DOHH2 (cell line): ENCODE measurements around the gene ZSCAN5C.

Experiments used
- EZH2phosphoT487 ChIP-seq: fragments of 200-600 bp; sonication (generic); IDR thresholded peaks from 2 replicates; pipeline ENCODE4 v1.6.1; 2017; ENCODE audit warnings: borderline replicate concordance, mild to moderate bottlenecking, antibody characterized with exemption, low read length, moderate library complexity, mixed read lengths
- TF ChIP-seq, protein P1 (sequence below): fragments of 200-600 bp; sonication (generic); IDR thresholded peaks from one replicate; pipeline ENCODE4 v1.5.1; 2014; ENCODE audit warnings: antibody characterized with exemption, mild to moderate bottlenecking, low read depth, low read length; ENCODE audit not compliant: poor library complexity, severe bottlenecking

DNA sequence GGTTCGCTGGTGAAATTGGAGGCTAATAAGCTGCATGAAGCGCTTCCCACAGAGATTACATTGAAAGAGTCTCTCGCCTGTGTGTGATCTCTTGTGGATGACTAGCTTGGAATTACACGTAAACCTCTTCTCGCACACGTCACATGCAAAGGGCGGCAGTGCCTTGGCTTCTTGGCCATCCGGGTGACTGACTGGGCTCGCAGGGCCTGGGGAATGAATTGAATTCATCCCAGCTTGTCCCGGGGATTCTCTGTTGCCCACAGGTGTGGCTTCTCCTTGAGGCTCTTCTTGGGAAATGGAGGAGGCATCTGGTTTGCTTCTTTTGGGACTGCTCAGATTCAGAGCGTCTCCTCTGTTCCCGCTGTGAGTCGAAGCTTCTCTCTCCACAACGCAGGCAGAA is 19.8 kb downstream of the ZSCAN5C start:
- TF ChIP-seq, protein P1, sequence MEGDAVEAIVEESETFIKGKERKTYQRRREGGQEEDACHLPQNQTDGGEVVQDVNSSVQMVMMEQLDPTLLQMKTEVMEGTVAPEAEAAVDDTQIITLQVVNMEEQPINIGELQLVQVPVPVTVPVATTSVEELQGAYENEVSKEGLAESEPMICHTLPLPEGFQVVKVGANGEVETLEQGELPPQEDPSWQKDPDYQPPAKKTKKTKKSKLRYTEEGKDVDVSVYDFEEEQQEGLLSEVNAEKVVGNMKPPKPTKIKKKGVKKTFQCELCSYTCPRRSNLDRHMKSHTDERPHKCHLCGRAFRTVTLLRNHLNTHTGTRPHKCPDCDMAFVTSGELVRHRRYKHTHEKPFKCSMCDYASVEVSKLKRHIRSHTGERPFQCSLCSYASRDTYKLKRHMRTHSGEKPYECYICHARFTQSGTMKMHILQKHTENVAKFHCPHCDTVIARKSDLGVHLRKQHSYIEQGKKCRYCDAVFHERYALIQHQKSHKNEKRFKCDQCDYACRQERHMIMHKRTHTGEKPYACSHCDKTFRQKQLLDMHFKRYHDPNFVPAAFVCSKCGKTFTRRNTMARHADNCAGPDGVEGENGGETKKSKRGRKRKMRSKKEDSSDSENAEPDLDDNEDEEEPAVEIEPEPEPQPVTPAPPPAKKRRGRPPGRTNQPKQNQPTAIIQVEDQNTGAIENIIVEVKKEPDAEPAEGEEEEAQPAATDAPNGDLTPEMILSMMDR = peak; percentile 1
- no peak for TF ChIP-seq EZH2phosphoT487
